K562 (cell line): Measurements from ENCODE around the gene THSD8. TPM values are rescaled to one million over a fixed set of nuclear protein-coding genes. Genes with fewer than 3 reads are reported as not detected.

Source experiments
- ATF6 ChIP-seq: sonication (generic); formaldehyde crosslinking; IDR thresholded peaks from 2 replicates; pipeline ENCODE4 v1.4.0; 2020; ENCODE audit warnings: mild to moderate bottlenecking, missing genetic modification reagents
- ATF7 ChIP-seq: fragments of 450-650 bp; IDR thresholded peaks from 2 replicates; pipeline ENCODE4 v1.7.1; 2014; ENCODE audit warnings: mild to moderate bottlenecking, moderate library complexity
- CBX3 ChIP-seq, 2 experiments: IDR thresholded peaks; 1 replicate in 1 of 2; 2 replicates in 1 of 2; pipeline ENCODE4 v1.6.1; 2012; ENCODE audit warnings: inconsistent platforms in 2 of 2, low read length in 2 of 2, borderline replicate concordance in 1 of 2, control low read depth in 1 of 2
- CC2D1A ChIP-seq: fragments of 450-650 bp; IDR thresholded peaks from 2 replicates; pipeline ENCODE4 v1.6.1; 2017; ENCODE audit warnings: mild to moderate bottlenecking
- ETV1 ChIP-seq: fragments of 450-650 bp; conservative IDR thresholded peaks from 2 replicates; pipeline ENCODE4 v1.6.1; 2016; ENCODE audit warnings: missing genetic modification characterization, control low read depth, low read depth, missing compliant biosample characterization
- HDAC3 ChIP-seq: fragments of 450-650 bp; IDR thresholded peaks from 2 replicates; pipeline ENCODE4 v1.6.1; 2018; ENCODE audit warnings: borderline replicate concordance, mild to moderate bottlenecking, moderate library complexity; ENCODE audit not compliant: partially characterized antibody
- KDM2B ChIP-seq: fragments of 250-450 bp; sonication (Bioruptor Pico); IDR thresholded peaks from 2 replicates; pipeline ENCODE4 v1.8.0; 2021; ENCODE audit warnings: mild to moderate bottlenecking, moderate library complexity
- MTA2 ChIP-seq: fragments of 450-650 bp; IDR thresholded peaks from 2 replicates; pipeline ENCODE4 v1.6.1; 2016; ENCODE audit warnings: low read depth
- PHF21A ChIP-seq: fragments of 450-650 bp; IDR thresholded peaks from 2 replicates; pipeline ENCODE4 v1.6.1; 2017; ENCODE audit warnings: low read depth, borderline replicate concordance
- ZFPM2 ChIP-seq: fragments of 250-450 bp; sonication (Bioruptor Pico); IDR thresholded peaks from 2 replicates; pipeline ENCODE4 v1.5.1; 2022; ENCODE audit warnings: mild to moderate bottlenecking
- ZKSCAN1 ChIP-seq: fragments of 150-350 bp; IDR thresholded peaks from 2 replicates; pipeline ENCODE4 v1.6.1; 2016; ENCODE audit warnings: low read depth, low read length
- polyA plus RNA-seq, 8 experiments: library from polyadenylated mRNA; depleted of rRNA in 4 of 8; stranded (reverse) in 5 of 8; unstranded in 3 of 8; fragments of >200 nt; fragmentation: Nextera tagmentation in 2 of 8; fragmentation: Illumina TruSeq in 1 of 8; extraction: Ambion mirVana in 2 of 8; extraction: Trizol in 1 of 8; gene quantifications; 2 replicates each; pipeline versions ENCODE4 v1.2.1 to v1.2.3, GENCODE V29; 2011 to 2014; ENCODE audit warnings: inconsistent platforms in 1 of 8, missing spikeins in 1 of 8
- total RNA-seq, 7 experiments: library from RNA; depleted of rRNA in 6 of 7; stranded (reverse); fragments of >200 nt in 6 of 7; fragmentation: Illumina TruSeq in 2 of 7; extraction: Trizol in 2 of 7; gene quantifications; 2 replicates each; pipeline versions ENCODE4 v1.2.1 to v1.2.3, GENCODE V29; 2011 to 2021; ENCODE audit warnings: low replicate concordance in 1 of 7
- TF ChIP-seq, protein P1 (sequence below): fragments of 450-650 bp; IDR thresholded peaks from one replicate; pipeline ENCODE4 v1.6.1; 2018; ENCODE audit warnings: mild to moderate bottlenecking, moderate library complexity; ENCODE audit not compliant: partially characterized antibody
- TF ChIP-seq, protein P2 (sequence below), 3 experiments: fragments of 200-800 bp in 1 of 3; sonication (Bioruptor generic) in 1 of 3; sonication (generic) in 1 of 3; formaldehyde crosslinking in 1 of 3; IDR thresholded peaks; 2 replicates each; pipeline versions ENCODE4 v1.6.1 to v1.8.0; 2016 to 2022; ENCODE audit warnings: mild to moderate bottlenecking in 2 of 3, missing compliant biosample characterization in 2 of 3, missing genetic modification characterization in 2 of 3, missing genetic modification reagents in 1 of 3
- TF ChIP-seq, protein P3 (sequence below): fragments of 450-650 bp; formaldehyde crosslinking; conservative IDR thresholded peaks from 2 replicates; pipeline ENCODE4 v1.4.0; 2022; ENCODE audit warnings: mild to moderate bottlenecking, missing genetic modification characterization

Gene THSD8
- total and polyA plus RNA-seq, 9 of the 15 experiments (the other 6 are each of a cell fraction or from before 2014, with no cell fraction given): 8.4 to 42.4 (median 19.9) TPM; not detected in 2

DNA sequence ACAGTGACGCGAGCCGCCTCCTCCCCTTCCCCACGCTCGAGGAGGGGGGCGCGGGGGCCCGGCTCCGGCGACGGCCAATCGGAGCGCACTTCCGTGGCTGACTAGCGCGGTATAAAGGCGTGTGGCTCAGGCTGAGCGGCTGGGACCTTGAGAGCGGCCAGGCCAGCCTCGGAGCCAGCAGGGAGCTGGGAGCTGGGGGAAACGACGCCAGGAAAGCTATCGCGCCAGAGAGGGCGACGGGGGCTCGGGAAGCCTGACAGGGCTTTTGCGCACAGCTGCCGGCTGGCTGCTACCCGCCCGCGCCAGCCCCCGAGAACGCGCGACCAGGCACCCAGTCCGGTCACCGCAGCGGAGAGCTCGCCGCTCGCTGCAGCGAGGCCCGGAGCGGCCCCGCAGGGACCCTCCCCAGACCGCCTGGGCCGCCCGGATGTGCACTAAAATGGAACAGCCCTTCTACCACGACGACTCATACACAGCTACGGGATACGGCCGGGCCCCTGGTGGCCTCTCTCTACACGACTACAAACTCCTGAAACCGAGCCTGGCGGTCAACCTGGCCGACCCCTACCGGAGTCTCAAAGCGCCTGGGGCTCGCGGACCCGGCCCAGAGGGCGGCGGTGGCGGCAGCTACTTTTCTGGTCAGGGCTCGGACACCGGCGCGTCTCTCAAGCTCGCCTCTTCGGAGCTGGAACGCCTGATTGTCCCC lies 10.4 kb upstream of the THSD8 start, which contains the start of gene JUNB (continued):
- TF ChIP-seq PHF21A: no peak; the same call in 1 of the 2 replicates
- TF ChIP-seq ATF7: peak; percentile 90
- TF ChIP-seq CC2D1A: no peak
- peak in 1 of 2 experiments; percentile 62; a peak in 1 of 3 replicates for TF ChIP-seq CBX3 (IDR thresholded peaks at IDR 0.05; ENCODE audit: borderline replicate concordance in 1 of 2, low read length in 2 of 2)
- 0 out of 2 replicates have a peak, but pooled peaks have one; percentile 63 for TF ChIP-seq ZFPM2 (CRISPR knock-in tag)
- TF ChIP-seq ZKSCAN1: peak; percentile 78
- peak; percentile 75 for TF ChIP-seq ETV1 (tag)
- no peak for TF ChIP-seq MTA2
- TF ChIP-seq, protein P1, sequence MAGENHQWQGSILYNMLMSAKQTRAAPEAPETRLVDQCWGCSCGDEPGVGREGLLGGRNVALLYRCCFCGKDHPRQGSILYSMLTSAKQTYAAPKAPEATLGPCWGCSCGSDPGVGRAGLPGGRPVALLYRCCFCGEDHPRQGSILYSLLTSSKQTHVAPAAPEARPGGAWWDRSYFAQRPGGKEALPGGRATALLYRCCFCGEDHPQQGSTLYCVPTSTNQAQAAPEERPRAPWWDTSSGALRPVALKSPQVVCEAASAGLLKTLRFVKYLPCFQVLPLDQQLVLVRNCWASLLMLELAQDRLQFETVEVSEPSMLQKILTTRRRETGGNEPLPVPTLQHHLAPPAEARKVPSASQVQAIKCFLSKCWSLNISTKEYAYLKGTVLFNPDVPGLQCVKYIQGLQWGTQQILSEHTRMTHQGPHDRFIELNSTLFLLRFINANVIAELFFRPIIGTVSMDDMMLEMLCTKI: no peak
- TF ChIP-seq KDM2B (CRISPR knock-in tag): peak; percentile 71
- TF ChIP-seq, protein P2, sequence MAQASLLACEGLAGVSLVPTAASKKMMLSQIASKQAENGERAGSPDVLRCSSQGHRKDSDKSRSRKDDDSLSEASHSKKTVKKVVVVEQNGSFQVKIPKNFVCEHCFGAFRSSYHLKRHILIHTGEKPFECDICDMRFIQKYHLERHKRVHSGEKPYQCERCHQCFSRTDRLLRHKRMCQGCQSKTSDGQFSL (CRISPR knock-in tag; IDR thresholded peaks at IDR 0.05): no peak
- TF ChIP-seq, protein P2 (tag; IDR thresholded peaks at IDR 0.05): peak in 1 of 2 experiments; percentile 52; a peak in 2 of 4 replicates
- TF ChIP-seq ATF6 (CRISPR knock-in tag): peak; percentile 94; the same call in 1 of the 2 replicates
- no peak for TF ChIP-seq HDAC3
- TF ChIP-seq, protein P3, sequence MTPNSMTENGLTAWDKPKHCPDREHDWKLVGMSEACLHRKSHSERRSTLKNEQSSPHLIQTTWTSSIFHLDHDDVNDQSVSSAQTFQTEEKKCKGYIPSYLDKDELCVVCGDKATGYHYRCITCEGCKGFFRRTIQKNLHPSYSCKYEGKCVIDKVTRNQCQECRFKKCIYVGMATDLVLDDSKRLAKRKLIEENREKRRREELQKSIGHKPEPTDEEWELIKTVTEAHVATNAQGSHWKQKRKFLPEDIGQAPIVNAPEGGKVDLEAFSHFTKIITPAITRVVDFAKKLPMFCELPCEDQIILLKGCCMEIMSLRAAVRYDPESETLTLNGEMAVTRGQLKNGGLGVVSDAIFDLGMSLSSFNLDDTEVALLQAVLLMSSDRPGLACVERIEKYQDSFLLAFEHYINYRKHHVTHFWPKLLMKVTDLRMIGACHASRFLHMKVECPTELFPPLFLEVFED (CRISPR knock-in tag): peak; percentile 87; the same call in 1 of the 2 replicates
